NCI-H82 (cell line): ENCODE results near the gene LILRA1.
"Not testable (repeated sequence)": the region's sequence is repeated elsewhere in the genome, so short reads cannot be mapped to it uniquely, and the experiment has no call there.

ENCODE experiments used
- DNase-seq: peaks from one replicate; lab custom pipeline; 2025; lab: John Stamatoyannopoulos, UW

Gene LILRA1

DNA sequence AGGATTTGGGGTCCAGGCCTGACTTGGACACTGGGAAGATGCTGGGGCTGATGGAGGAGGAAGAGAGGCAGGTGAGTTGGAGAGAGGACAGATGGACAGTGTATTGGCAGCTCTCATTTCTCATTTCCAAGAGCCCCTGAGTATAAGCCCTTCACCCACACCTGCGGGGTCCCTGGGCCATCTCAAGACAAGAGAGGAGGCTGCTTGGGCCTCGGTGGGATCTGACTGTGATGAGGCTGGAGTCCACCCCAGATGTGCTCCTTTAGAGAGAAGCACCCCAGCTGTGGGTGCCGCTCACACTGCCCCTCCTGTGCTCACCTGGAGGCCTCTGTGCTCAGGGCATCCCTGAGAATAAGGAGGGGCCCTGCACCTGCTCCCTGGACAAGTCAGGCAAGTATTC, 16.1 kb upstream of the LILRA1 start:
- no peak for DNase-seq

DNA sequence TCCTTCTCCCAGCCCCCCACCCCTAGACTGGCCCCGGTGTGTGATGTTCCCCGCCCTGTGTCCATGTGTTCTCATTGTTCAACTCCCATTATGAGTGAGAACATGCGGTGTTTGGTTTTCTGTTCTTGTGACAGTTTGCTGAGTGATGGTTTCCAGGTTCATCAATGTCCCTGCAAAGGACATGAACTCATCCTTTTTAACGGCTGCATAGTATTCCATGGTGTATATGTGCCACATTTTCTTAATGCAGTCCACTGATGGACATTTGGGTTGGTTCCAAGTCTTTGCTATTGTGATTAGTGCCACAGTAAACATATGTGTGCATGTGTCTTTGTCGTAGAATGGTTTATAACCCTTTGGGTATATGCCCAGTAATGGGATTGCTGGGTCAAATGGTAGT, 15.2 kb upstream of the LILRA1 start:
- DNase-seq = not testable (repeated sequence)

DNA sequence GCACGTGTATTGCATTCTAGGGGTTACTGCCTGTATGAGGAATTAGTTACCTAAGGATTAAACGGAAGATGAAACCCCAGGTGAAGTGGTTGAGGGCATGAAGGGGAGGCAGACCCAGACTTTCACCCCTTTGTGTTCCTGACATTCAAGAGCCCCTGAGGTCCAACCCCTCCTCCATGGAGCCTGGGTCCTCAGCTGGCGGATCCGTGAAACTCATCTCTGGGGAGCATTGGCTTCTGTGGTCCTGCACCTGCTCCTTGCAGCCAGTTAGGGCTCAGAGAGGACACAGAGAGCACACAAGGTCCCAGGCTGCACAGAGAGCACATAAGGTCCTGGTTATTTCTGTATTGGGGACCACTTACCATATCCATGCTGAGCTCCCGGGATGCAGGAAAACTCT, 7.0 kb upstream of the LILRA1 start:
- DNase-seq = no peak

DNA sequence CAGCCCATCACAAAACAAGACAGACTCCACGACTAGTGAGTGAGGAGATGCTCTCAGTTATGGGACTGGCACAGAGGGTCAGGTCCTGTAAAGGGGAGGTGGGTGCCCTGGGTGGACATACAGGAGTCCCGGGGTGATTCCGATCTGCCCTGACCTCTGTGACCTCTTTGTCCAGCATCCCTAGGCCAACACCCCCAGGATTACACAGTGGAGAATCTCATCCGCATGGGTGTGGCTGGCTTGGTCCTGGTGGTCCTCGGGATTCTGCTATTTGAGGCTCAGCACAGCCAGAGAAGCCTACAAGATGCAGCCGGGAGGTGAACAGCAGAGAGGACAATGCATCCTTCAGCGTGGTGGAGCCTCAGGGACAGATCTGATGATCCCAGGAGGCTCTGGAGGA, 6.4 kb upstream of the LILRA1 start:
- DNase-seq = no peak

- DNase-seq = not testable (repeated sequence)
Measured at GRCh38 chr19:54593931-54594626, 647 bp downstream of the LILRA1 start.

DNA sequence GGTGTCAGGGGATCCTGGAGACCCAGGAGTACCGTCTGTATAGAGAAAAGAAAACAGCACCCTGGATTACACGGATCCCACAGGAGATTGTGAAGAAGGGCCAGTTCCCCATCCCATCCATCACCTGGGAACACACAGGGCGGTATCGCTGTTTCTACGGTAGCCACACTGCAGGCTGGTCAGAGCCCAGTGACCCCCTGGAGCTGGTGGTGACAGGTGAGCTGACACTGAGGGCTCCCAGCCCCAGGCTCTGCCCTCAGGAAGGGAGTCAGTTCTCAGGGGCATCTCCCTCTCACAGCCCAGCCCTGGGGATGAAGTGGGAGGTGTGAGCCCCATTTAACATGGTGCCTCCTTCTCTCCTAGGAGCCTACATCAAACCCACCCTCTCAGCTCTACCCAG, 1.3 kb downstream of the LILRA1 start:
- DNase-seq = no peak

DNA sequence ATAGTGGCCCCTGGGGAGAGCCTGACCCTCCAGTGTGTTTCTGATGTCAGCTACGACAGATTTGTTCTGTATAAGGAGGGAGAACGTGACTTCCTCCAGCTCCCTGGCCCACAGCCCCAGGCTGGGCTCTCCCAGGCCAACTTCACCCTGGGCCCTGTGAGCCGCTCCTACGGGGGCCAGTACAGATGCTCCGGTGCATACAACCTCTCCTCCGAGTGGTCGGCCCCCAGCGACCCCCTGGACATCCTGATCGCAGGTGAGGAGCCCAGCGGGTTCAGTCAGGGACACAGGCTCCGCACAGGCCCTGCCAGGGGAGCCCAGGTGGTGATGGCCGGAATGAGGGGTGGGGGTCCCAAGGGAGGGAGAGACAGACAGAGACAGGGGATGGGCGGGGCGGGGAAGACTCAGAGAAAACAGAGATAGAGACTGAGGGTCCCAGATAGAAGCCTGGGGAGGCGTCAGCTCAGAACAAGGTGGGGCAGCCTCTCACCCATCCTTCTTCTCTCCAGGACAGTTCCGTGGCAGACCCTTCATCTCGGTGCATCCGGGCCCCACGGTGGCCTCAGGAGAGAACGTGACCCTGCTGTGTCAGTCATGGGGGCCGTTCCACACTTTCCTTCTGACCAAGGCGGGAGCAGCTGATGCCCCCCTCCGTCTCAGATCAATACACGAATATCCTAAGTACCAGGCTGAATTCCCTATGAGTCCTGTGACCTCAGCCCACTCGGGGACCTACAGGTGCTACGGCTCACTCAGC, 2.4 kb downstream of the LILRA1 start:
- DNase-seq = not testable (repeated sequence)

DNA sequence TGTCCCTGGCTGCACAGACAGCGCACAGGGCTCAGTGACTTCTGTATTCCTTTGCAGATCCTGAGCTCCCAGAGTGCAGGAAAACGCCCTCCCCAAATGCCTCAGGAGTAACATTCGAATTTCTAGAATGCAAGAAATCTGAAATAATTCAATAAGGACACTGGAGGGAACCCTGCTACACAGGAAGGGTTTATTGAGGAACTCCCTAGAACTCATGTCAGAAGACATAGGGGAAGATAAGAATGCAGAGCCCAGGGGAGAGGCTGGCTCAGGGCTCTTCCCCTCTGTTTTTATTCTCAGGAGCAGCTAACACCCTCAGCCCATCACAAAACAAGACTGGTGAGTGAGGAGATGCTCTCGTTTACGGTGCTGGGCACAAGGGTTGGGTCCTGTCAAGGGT, 6.8 kb downstream of the LILRA1 start:
- no peak for DNase-seq

GRCh38 chr19:54606230-54606629, 12.8 kb downstream of the LILRA1 start:
- no peak for DNase-seq

DNA sequence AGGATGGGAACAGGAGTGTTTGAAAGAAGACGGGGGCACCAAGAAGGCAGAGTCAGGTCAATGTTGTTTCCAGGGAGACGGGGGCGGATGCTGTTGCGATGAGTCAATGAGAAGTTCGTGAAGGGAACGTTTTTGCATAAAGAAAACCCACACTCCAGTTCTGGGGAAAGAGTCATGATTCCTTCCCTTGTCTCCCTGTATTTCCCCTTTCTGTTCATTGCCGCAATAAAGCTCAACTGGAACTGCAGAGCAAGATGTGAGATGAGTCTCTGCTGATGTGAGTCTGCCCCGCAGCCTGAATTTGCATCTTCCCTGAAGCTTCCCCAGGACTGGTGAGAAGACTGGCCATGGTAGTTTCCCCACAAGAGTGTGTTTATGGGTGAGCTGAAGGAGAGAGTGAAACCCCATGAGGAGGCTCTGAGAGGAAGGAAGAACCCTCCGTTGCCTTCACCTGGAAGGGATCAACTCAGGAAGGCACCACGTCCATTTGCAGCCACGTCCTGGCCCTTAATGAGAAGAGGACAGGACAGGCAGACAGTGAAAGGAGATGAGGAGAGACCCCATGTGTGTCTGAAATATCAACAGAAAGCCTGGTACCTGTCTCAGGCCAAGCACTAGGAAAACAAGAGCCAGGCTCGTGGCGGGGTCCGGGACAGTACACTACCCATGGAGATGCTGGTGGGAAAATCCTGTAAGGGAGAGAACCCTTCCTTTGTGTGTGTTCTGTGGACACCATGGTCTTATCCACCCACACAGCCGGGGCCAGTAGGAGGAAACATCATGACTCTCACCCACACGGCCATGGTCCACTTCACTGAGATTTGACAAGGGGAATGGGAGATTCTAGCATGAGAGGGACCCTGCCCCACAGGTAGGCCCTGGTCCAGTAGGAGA, 13.7 kb downstream of the LILRA1 start:
- no peak for DNase-seq

GRCh38 chr19:54607785-54608150, 14.3 kb downstream of the LILRA1 start:
- no peak for DNase-seq

DNA sequence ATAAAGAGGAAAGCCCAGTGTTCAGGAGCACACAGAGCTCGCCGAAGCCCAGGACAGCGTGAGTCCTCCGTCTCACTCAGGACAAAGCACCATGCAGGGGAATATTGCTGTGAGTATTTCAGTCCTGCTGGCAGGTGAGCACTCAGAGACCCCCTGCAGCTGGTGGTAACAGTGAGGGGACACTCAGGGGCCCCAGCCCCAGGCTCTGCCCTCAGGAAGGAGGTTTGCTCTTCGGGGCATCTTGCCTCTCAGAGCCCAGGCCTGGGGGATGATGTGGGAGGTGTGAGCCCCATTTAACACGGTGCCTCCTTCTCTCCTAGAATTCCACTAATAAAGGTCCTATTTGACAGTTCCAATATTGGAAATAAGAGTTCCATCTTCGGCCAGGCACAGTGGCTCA, 14.8 kb downstream of the LILRA1 start:
- DNase-seq = no peak

GRCh38 chr19:54608792-54609191, 15.4 kb downstream of the LILRA1 start:
- no peak for DNase-seq

DNA sequence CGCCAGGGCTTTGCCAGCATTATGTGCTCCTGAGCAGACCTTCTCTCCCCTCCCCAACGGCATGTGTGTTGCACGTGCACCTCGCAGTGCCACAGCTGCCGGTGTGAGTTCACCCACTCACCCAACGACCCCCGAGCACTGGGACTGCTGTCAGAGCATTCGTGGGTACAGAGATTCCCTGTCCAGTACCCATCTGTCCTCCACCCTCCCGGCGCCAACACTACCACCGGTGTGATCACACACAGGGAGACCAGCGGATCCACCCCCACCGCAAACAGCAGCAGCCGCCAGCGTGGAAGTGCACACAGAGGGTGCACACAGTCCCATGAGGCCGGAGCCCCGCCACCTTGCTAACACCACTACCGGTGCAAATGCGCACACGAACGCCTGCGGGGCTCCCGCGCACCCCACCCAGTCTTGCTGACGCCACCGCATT, 15.9 kb downstream of the LILRA1 start:
- no peak for DNase-seq

- DNase-seq = no peak
Measured at GRCh38 chr19:54612428-54612827, 19.0 kb downstream of the LILRA1 start.

GRCh38 chr19:54614726-54615125, 21.3 kb downstream of the LILRA1 start:
- DNase-seq = no peak

DNA sequence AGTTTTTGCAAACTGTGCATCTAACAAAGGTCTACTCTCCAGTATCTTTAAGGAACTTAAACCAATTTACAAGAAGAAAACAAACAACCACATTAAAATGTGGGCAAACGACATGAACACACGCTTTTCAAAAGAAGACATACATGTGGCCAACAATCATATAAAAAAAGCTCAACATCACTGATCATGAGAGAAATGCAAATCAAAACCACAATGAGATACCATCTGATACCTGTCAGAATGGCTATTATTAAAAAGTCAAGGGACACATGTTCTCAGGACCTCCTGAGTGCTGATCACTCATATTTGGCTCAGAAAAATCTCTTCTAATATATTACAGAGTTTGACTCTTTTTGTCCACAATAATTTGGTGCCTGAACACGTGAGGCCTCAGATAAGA, 22.6 kb downstream of the LILRA1 start:
- DNase-seq = no peak

DNA sequence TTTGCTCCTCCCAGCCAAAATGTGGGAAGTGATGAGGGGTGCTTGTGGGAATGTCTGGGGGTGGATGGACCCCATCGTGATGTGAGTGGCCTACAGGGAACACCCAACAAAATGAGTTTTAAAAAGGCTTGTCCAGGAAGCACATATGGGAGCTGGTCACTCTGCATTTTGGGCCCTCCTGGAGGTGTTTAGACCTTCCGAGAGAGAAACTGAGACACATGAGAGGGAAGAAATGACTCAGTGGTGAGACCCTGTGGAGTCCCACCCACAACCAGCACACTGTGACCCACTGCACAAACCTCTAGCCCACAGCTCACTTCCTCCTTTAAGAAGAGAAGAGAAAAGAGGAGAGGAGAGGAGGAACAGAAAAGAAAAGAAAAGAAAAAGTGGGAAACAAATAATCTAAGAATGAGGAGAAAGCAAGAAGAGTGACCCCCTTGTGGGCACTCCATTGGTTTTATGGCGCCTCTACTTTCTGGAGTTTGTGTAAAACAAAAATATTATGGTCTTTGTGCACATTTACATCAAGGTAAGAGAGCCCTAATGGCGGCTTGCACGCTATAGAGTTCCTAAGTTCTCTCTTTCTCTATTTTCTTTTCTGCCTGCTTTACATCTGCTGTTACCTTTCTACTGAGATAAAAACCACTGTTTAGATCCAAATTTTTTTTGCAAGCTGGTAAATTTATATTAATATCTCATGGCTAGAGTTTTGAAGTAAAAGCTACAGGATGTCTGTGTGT, 23.6 kb downstream of the LILRA1 start:
- no peak for DNase-seq

- DNase-seq = no peak
Measured at GRCh38 chr19:54620464-54620863, 27.0 kb downstream of the LILRA1 start.

DNA sequence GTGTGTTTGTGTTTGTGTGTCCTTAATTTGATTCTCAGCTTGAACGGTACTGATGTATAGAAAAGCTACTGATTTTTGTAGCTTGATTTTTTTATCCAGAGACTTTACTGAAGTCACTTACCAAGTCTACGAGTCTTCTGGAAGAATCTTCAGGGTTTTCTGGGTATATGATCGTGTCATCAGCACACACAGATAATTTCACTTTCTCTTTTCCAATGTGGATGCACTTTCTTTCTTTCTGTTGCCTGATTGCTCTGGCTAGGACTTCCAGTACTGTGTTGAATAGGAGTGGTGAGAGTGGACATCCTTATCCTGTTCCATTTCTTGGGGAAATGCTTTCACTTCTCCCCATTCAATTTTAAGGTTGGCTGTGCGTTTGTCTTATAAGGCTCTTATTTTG, 29.0 kb downstream of the LILRA1 start:
- DNase-seq = no peak

DNA sequence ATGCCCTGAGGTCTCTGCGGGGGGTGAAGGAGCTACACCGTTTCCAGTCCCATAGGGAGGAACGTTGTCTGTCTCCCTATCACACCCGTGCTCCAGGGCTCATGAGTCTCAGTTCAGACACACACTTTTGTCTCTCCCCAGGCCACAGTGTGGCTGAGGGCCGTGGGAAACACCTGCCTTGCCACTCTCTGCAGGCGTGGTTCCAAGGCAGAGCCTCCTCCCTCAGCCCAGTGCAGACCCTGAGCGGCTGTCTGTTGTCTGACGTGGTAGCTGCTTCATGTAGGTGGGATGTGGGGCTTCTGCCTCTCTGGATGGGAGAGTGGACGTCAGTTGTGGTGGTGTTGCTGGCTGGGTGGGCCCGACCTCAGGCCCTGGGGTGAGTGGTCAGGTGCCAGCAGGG, 30.8 kb downstream of the LILRA1 start:
- not testable (repeated sequence) for DNase-seq
